Neural crest cell (in vitro differentiated cells): ENCODE measurements around the gene NRSN1. TPM values are rescaled to one million over a fixed set of nuclear protein-coding genes. Genes with fewer than 3 reads are reported as not detected.

Experiments
- DNase-seq: peaks from one replicate; pipeline ENCODE4 v3.0.0; 2021; ENCODE audit warnings: low read depth, mixed read lengths, low spot score
- H3K27ac Mint-ChIP-seq: one replicate; pipeline ENCODE4 v1.8.0; 2021; ENCODE audit warnings: mild to moderate bottlenecking, mixed read lengths; ENCODE audit not compliant: unreplicated experiment
- H3K27me3 Mint-ChIP-seq: 2 replicates; pipeline ENCODE4 v1.8.0; 2021; ENCODE audit warnings: low read depth, mild to moderate bottlenecking, mixed read lengths
- H3K36me3 Mint-ChIP-seq: 2 replicates; pipeline ENCODE4 v1.8.0; 2021; ENCODE audit warnings: low read depth, mild to moderate bottlenecking, mixed read lengths
- H3K4me1 Mint-ChIP-seq: 2 replicates; pipeline ENCODE4 v1.8.0; 2021; ENCODE audit warnings: mixed read lengths
- H3K4me3 Mint-ChIP-seq: one replicate; pipeline ENCODE4 v1.8.0; 2021; ENCODE audit warnings: mild to moderate bottlenecking, mixed read lengths
- H3K9me3 Mint-ChIP-seq: 2 replicates; pipeline ENCODE4 v1.8.0; 2021; ENCODE audit warnings: mixed read lengths
- CTCF ChIP-seq: fragments of 200-600 bp; sonication (generic); conservative IDR thresholded peaks from 2 replicates; pipeline ENCODE4 v1.5.0; 2021; ENCODE audit warnings: antibody characterized with exemption, mild to moderate bottlenecking
- total RNA-seq: library from RNA; stranded (reverse); gene quantifications from 2 replicates; pipeline ENCODE4 v1.2.1, GENCODE V29; 2021

Gene NRSN1
- total RNA-seq, 1 donor from 2014 or later = 0.54 TPM

- H3K4me1 Mint-ChIP-seq = no peaks in the 10 kb centered on the region
- H3K36me3 Mint-ChIP-seq = no peaks in the 10 kb centered on the region
Measured at GRCh38 chr6:24106291-24106690, 19.7 kb upstream of the NRSN1 start.

GRCh38 chr6:24107294-24107693, 18.7 kb upstream of the NRSN1 start:
- TF ChIP-seq CTCF = no peak
- no peaks in the 10 kb centered on the region for H3K9me3 Mint-ChIP-seq
- H3K4me3 Mint-ChIP-seq = no peak overlapping the region
- H3K36me3 Mint-ChIP-seq = no peaks in the 10 kb centered on the region
- peaks cover 3% of the 10 kb centered on the region for H3K27me3 Mint-ChIP-seq
- no peaks in the 10 kb centered on the region for H3K4me1 Mint-ChIP-seq
- H3K27ac Mint-ChIP-seq = no peak overlapping the region
- no peak for DNase-seq

More at GRCh38 chr6:24106291-24106690, 19.7 kb upstream of the NRSN1 start:
- H3K9me3 Mint-ChIP-seq = no peaks in the 10 kb centered on the region
- no peak for DNase-seq
- H3K4me3 Mint-ChIP-seq = no peak overlapping the region
- H3K27ac Mint-ChIP-seq = no peak overlapping the region
- peaks cover 3% of the 10 kb centered on the region for H3K27me3 Mint-ChIP-seq
- TF ChIP-seq CTCF = no peak

- H3K4me3 Mint-ChIP-seq = no peak overlapping the region
- peaks cover 3% of the 10 kb centered on the region for H3K27me3 Mint-ChIP-seq
- no peak for TF ChIP-seq CTCF
- no peaks in the 10 kb centered on the region for H3K4me1 Mint-ChIP-seq
- no peaks in the 10 kb centered on the region for H3K9me3 Mint-ChIP-seq
- no peak for DNase-seq
- H3K27ac Mint-ChIP-seq = no peak overlapping the region
- no peaks in the 10 kb centered on the region for H3K36me3 Mint-ChIP-seq
Measured at GRCh38 chr6:24108056-24108455, 18.0 kb upstream of the NRSN1 start.

GRCh38 chr6:24110417-24110816, 15.6 kb upstream of the NRSN1 start:
- Mint-ChIP-seq H3K27me3 (peaks cover 3% of the 10 kb centered on the region), H3K36me3 (no peaks in the 10 kb centered on the region), H3K27ac (no peak overlapping the region), H3K4me3 (no peak overlapping the region), H3K4me1 (no peaks in the 10 kb centered on the region), H3K9me3 (no peaks in the 10 kb centered on the region)
- no peak for TF ChIP-seq CTCF
- no peak for DNase-seq

DNA sequence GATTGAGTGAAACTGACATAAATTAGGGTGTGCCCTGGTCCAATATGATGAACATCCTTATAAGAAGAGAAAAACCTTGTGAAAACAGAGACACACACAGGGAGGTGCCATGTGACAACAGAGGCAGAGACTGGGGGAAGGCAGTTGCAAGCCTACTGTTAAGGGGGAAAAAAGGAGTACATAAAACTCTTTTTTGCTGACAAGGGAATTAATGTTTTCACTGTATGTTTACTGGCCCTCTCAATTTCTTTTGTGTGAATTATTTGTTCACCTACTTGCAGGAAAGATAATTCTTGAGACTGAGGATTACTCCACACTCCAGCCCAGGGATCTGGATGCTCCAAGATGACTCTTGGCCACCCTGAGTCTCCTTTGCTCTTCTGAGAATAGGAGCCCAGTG, 12.1 kb upstream of the NRSN1 start:
- Mint-ChIP-seq H3K9me3 (no peaks in the 10 kb centered on the region), H3K4me1 (no peaks in the 10 kb centered on the region), H3K4me3 (no peak overlapping the region), H3K27ac (no peak overlapping the region), H3K27me3 (peaks cover 8% of the 10 kb centered on the region), H3K36me3 (no peaks in the 10 kb centered on the region)
- TF ChIP-seq CTCF = no peak
- DNase-seq = no peak

- Mint-ChIP-seq H3K4me1 (no peaks in the 10 kb centered on the region), H3K36me3 (no peaks in the 10 kb centered on the region), H3K9me3 (no peaks in the 10 kb centered on the region), H3K27ac (no peak overlapping the region), H3K4me3 (no peak overlapping the region), H3K27me3 (peaks cover 20% of the 10 kb centered on the region)
- no peak for TF ChIP-seq CTCF
- DNase-seq = no peak
Measured at GRCh38 chr6:24117021-24117420, 9.0 kb upstream of the NRSN1 start.
